GM12878 (cell line): Measurements from ENCODE around the gene APBB1IP. TPM values are rescaled to one million over a fixed set of nuclear protein-coding genes. Genes with fewer than 3 reads are reported as not detected.

Experiments used
- ATAC-seq: fragments of 200-7000 bp; cut with Tn5 transposase; 3 replicates; pipeline ENCODE4 v1.9.1; 2020; ENCODE audit warnings: mild to moderate bottlenecking, moderate library complexity
- BruUV-seq: library from RNA; stranded (reverse); fragments of 400-500 nt; replicated peaks from 2 replicates; lab custom pipeline; 2021; lab: Mats Ljungman, UMichigan
- CTCF ChIA-PET: fragments of 300-600 bp; sonication (Branson Sonifier 250); formaldehyde crosslinking; extraction: SDS; loops from one replicate; lab custom pipeline; 2021; ENCODE audit warnings: inconsistent platforms; lab: Yijun Ruan, JAX
- POLR2A ChIA-PET: fragments of 350-600 bp; formaldehyde crosslinking; extraction: SDS; loops from one replicate; lab custom pipeline; 2021; ENCODE audit warnings: inconsistent platforms; lab: Charles Lee
- RAD21 ChIA-PET: fragments of 300-600 bp; sonication (Branson Sonifier 250); formaldehyde crosslinking; loops from one replicate; lab custom pipeline; 2023; ENCODE audit warnings: antibody characterized with exemption; ENCODE audit not compliant: unreplicated experiment; lab: Charles Lee
- SMC1A ChIA-PET: fragments of 300-600 bp; sonication (Branson Sonifier 250); formaldehyde crosslinking; loops from one replicate; lab custom pipeline; 2023; ENCODE audit not compliant: unreplicated experiment, uncharacterized antibody; lab: Charles Lee
- DNase-seq: peaks from one replicate; pipeline ENCODE4 v3.0.0-alpha.2; 2011; ENCODE audit warnings: low read depth, low spot score
- FAIRE-seq: peaks from 3 replicates; lab custom pipeline; 2011; peaks lifted over from hg19 to GRCh38; lab: Jason Lieb, UNC
- H2AFZ ChIP-seq: 2 replicates; pipeline ENCODE4 v1.6.0; 2011; ENCODE audit warnings: low read depth, low read length, control low read depth; ENCODE audit not compliant: control insufficient read depth
- H3K27ac ChIP-seq: 2 replicates; pipeline ENCODE4 v1.5.1; 2011; ENCODE audit warnings: control low read depth; ENCODE audit not compliant: control insufficient read depth, insufficient read depth
- H3K27me3 ChIP-seq, 2 experiments: replicated peaks in 1 of 2; 2 replicates each; pipeline versions ENCODE4 v1.6.0 to v1.6.1; 2011; ENCODE audit warnings: low read length in 1 of 2; ENCODE audit not compliant: control insufficient read depth in 2 of 2, insufficient read depth in 2 of 2
- H3K36me3 ChIP-seq, 2 experiments: 2 replicates each; pipeline ENCODE4 v1.5.1; 2011; ENCODE audit warnings: low read length in 1 of 2; ENCODE audit not compliant: control insufficient read depth in 2 of 2, insufficient read depth in 2 of 2
- H3K4me1 ChIP-seq: 2 replicates; pipeline ENCODE4 v1.6.1; 2011; ENCODE audit warnings: mild to moderate bottlenecking, low read length, moderate library complexity, mixed read lengths; ENCODE audit not compliant: control insufficient read depth, insufficient read depth
- H3K4me2 ChIP-seq: 2 replicates; pipeline ENCODE4 v1.6.0; 2011; ENCODE audit warnings: control low read depth; ENCODE audit not compliant: control insufficient read depth, insufficient read depth
- H3K4me3 ChIP-seq: fragments of 200-600 bp; sonication (generic); 2 replicates; pipeline ENCODE4 v1.5.1; 2016
- H3K79me2 ChIP-seq: 2 replicates; pipeline ENCODE4 v1.6.0; 2011; ENCODE audit warnings: low read length; ENCODE audit not compliant: control insufficient read depth, insufficient read depth
- H3K9ac ChIP-seq: 2 replicates; pipeline ENCODE4 v1.8.0; 2011; ENCODE audit warnings: low read length, control low read depth, mixed read lengths; ENCODE audit not compliant: control insufficient read depth, insufficient read depth
- H3K9me3 ChIP-seq: replicated peaks from 3 replicates; pipeline ENCODE4 v1.5.1; 2011; ENCODE audit warnings: mild to moderate bottlenecking, low read length; ENCODE audit not compliant: control insufficient read depth, insufficient read depth
- H4K20me1 ChIP-seq: 2 replicates; pipeline ENCODE4 v1.6.0; 2011; ENCODE audit not compliant: control insufficient read depth, insufficient read depth
- ATF7 ChIP-seq: fragments of 450-650 bp; IDR thresholded peaks from 2 replicates; pipeline ENCODE4 v1.6.1; 2016; ENCODE audit warnings: low read depth, mild to moderate bottlenecking
- E4F1 ChIP-seq: fragments of 450-650 bp; IDR thresholded peaks from 2 replicates; pipeline ENCODE4 v1.6.1; 2018; ENCODE audit warnings: borderline replicate concordance, mild to moderate bottlenecking; ENCODE audit not compliant: partially characterized antibody
- ESRRA ChIP-seq: IDR thresholded peaks from 2 replicates; pipeline ENCODE4 v1.6.1; 2012; ENCODE audit warnings: mild to moderate bottlenecking, low read length, improper control_type of control experiment
- IRF3 ChIP-seq: fragments of 450-650 bp; IDR thresholded peaks from 2 replicates; pipeline ENCODE4 v1.6.1; 2014; ENCODE audit warnings: mild to moderate bottlenecking
- RAD51 ChIP-seq: fragments of 450-650 bp; IDR thresholded peaks from 2 replicates; pipeline ENCODE4 v1.6.1; 2016; ENCODE audit warnings: moderate library complexity, mild to moderate bottlenecking, inconsistent platforms
- RCOR1 ChIP-seq: conservative IDR thresholded peaks from 2 replicates; pipeline ENCODE4 v1.6.1; 2012; ENCODE audit warnings: low read depth, low read length, improper control_type of control experiment
- WGBS: methylation state at CpG from one replicate; pipeline ENCODE4 v1.1.6; 2016; ENCODE audit warnings: low lambda C conversion rate; ENCODE audit not compliant: insufficient replicate concordance, insufficient coverage; ENCODE audit errors: missing lambda C conversion rate; 5-methylcytosine and 5-hydroxymethylcytosine counted together
- in situ Hi-C: fragments of 300-500 bp; cut with MboI; formaldehyde crosslinking; loops from 9 replicates; pipeline ENCODE4 v1.14.3; 2018; ENCODE audit warnings: mixed read lengths
- intact Hi-C: fragments of 100-400 bp; cut with micrococcal nuclease; formaldehyde crosslinking; loops from one replicate; pipeline ENCODE4 v1.14.2; 2022; ENCODE audit not compliant: unreplicated experiment
- polyA plus RNA-seq, 11 experiments: library from polyadenylated mRNA; depleted of rRNA in 4 of 11; unstranded in 6 of 11; stranded (reverse) in 5 of 11; fragments of >200 nt; fragmentation: Nextera tagmentation in 4 of 11; fragmentation: Illumina TruSeq in 1 of 11; extraction: Ambion mirVana in 4 of 11; extraction: Trizol in 1 of 11; gene quantifications; 1 replicate in 1 of 11; 2 replicates in 10 of 11; pipeline versions ENCODE4 v1.2.1 to v1.2.3, GENCODE V29; 2011 to 2016; ENCODE audit warnings: inconsistent platforms in 2 of 11, missing spikeins in 2 of 11, low read depth in 1 of 11
- total RNA-seq, 4 experiments: library from RNA; depleted of rRNA in 3 of 4; stranded (reverse); fragments of >200 nt in 3 of 4; fragmentation: Illumina TruSeq in 1 of 4; extraction: Trizol in 1 of 4; gene quantifications; 2 replicates each; pipeline versions ENCODE4 v1.2.1 to v1.2.3, GENCODE V29; 2013 to 2021

APBB1IP gene
- total and polyA plus RNA-seq, 10 of the 15 experiments (the other 5 are each of a cell fraction or from before 2014, with no cell fraction given): 7.3 to 67.4 (median 19.9) TPM

GRCh38 chr10:26435852-26436251 is 2.3 kb upstream of the APBB1IP start:
- ChIA-PET CTCF (interaction anchor here (1.2 kb wide), 1 partner anchor 12 kb away, joined by 3 read pairs; no protein-coding TSS in a partner anchor), SMC1A (interaction anchor here (1.0 to 6.3 kb wide), 8 partner anchors 11 to 102 kb away, joined by 3 to 31 read pairs (median 3); no protein-coding TSS in a partner anchor), POLR2A (interaction anchor here (0.9 to 1.9 kb wide), 4 partner anchors 13 to 27 kb away, joined by 3 to 8 read pairs (median 4); no protein-coding TSS in a partner anchor), RAD21 (interaction anchor here (1.2 to 2.0 kb wide), 3 partner anchors 10 to 51 kb away, joined by 3 to 7 read pairs (median 6); no protein-coding TSS in a partner anchor)
- FAIRE-seq (no peak), ATAC-seq (no peak), DNase-seq (no peak)
- H4K20me1 ChIP-seq: no peaks in the 10 kb centered on the region
- in situ Hi-C loops (loop anchor here (25.0 kb wide), 1 partner anchor 1524 kb away; no protein-coding TSS in a partner anchor), intact Hi-C loops (no loop called here)
- no peaks in the 10 kb centered on the region for H3K27me3 ChIP-seq
- peaks cover 18% of the 10 kb centered on the region for H3K4me1 ChIP-seq
- 100% methylated on average over 1 of the region's 1 CpG for WGBS
- no peaks in the 10 kb centered on the region; the same call in 2 of the 3 replicates for H3K9me3 ChIP-seq
- no peak overlapping the region for H3K27ac ChIP-seq
- peaks cover 38% of the 10 kb centered on the region for H3K79me2 ChIP-seq
- BruUV-seq: no TSS peak
- no peak overlapping the region for H3K4me3 ChIP-seq
- H3K9ac ChIP-seq: no peak overlapping the region
- H3K4me2 ChIP-seq: no peak overlapping the region
- TF ChIP-seq RAD51 (no peak), ESRRA (no peak), IRF3 (no peak), ATF7 (no peak), E4F1 (no peak), RCOR1 (no peak)
- no peak overlapping the region for H2AFZ ChIP-seq
- H3K36me3 ChIP-seq: no peaks in the 10 kb centered on the region
